GM18951 (cell line): Measurements from ENCODE around the gene RMP24.

Experiments
- POLR2A ChIP-seq: IDR thresholded peaks from 4 replicates; pipeline ENCODE4 v1.6.1; 2011; ENCODE audit warnings: mild to moderate bottlenecking; ENCODE audit not compliant: insufficient read length, insufficient read depth; ENCODE audit errors: extremely low read depth
- in situ Hi-C: fragments of 300-500 bp; cut with MboI; formaldehyde crosslinking; loops from one replicate; pipeline ENCODE4 v1.12.0; 2022; ENCODE audit warnings: low sequenced_read_pairs, mixed read lengths, inconsistent platforms; ENCODE audit not compliant: unreplicated experiment

RMP24 gene

GRCh38 chr18:35974181-35974580 is 1.7 kb downstream of the RMP24 start:
- no peak for TF ChIP-seq POLR2A
- in situ Hi-C loops = no loop called here

GRCh38 chr18:35979112-35979511 is 6.6 kb downstream of the RMP24 start:
- in situ Hi-C loops = no loop called here

GRCh38 chr18:35982409-35983114 is 10.1 kb downstream of the RMP24 start:
- TF ChIP-seq POLR2A = no peak
- in situ Hi-C loops = no loop called here

More at GRCh38 chr18:35979112-35979511, 6.6 kb downstream of the RMP24 start:
- no peak for TF ChIP-seq POLR2A

- in situ Hi-C loops = no loop called here
- TF ChIP-seq POLR2A = no peak
These were observed 10.7 kb downstream of the RMP24 start for GRCh38 chr18:35983147-35983546.

- TF ChIP-seq POLR2A = no peak
- in situ Hi-C loops = no loop called here
These were observed 11.3 kb downstream of the RMP24 start for GRCh38 chr18:35983818-35984217.

- TF ChIP-seq POLR2A = no peak
These were observed 19.2 kb downstream of the RMP24 start for GRCh38 chr18:35991696-35992095.

GRCh38 chr18:35993013-35993412 is 20.5 kb downstream of the RMP24 start:
- in situ Hi-C loops = no loop called here
- TF ChIP-seq POLR2A = no peak

More at GRCh38 chr18:35991696-35992095, 19.2 kb downstream of the RMP24 start:
- in situ Hi-C loops = no loop called here

GRCh38 chr18:35998967-35999366 is 26.5 kb downstream of the RMP24 start:
- TF ChIP-seq POLR2A = no peak
- in situ Hi-C loops = no loop called here

GRCh38 chr18:35999925-36000324 is 27.4 kb downstream of the RMP24 start:
- in situ Hi-C loops = no loop called here
- no peak for TF ChIP-seq POLR2A

- no peak for TF ChIP-seq POLR2A
- in situ Hi-C loops = no loop called here
These were observed 34.5 kb downstream of the RMP24 start for GRCh38 chr18:36006997-36007396.

- in situ Hi-C loops = no loop called here
- no peak for TF ChIP-seq POLR2A
These were observed 36.7 kb downstream of the RMP24 start for GRCh38 chr18:36009214-36009613.

- TF ChIP-seq POLR2A = no peak
- in situ Hi-C loops = loop anchor here (10.0 kb wide), 1 partner anchor 272 kb away; no protein-coding TSS in a partner anchor
These were observed 40.4 kb downstream of the RMP24 start for GRCh38 chr18:36012891-36013290.

- in situ Hi-C loops = loop anchor here (10.0 kb wide), 1 partner anchor 269 kb away; no protein-coding TSS in a partner anchor
- no peak for TF ChIP-seq POLR2A
These were observed 43.1 kb downstream of the RMP24 start for GRCh38 chr18:36015629-36016028.

- in situ Hi-C loops = loop anchor here (10.0 kb wide), 1 partner anchor 268 kb away; no protein-coding TSS in a partner anchor
- no peak for TF ChIP-seq POLR2A
These were observed 44.8 kb downstream of the RMP24 start for GRCh38 chr18:36017232-36017631.
